NCI-H146 (cell line): Measurements from ENCODE around the gene EVC.

Source experiments
- DNase-seq: peaks from one replicate; lab custom pipeline; 2025; lab: John Stamatoyannopoulos, UW

Gene EVC

DNA sequence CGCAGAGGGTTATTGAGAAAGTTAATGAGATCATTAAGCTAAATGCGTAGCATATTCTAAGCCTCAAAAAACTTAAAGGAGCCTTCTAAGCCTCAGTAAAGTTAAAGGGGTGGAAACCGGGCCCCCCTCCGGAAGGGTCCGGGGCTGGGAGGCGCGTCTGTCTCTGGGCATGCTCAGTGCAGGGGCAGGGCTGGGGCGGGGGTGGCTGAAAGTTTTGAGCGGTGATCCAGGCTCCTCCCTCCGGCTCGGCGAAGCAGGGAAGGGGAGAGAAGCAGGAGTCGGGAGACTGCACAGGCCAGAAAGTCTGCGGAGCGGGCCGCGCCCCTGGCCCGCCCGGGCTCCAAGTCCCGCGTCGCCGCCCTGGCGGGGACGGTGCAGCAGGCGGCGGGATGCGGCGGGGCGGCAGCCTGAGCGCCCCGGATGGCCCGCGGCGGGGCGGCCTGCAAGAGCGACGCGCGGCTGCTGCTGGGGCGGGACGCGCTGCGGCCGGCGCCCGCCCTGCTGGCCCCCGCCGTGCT lies at the start of gene EVC:
EVC (plus strand) TSS at position 241 of the 518 bp plus-strand sequence; CDS start at position 421, 180 bp downstream.
- peak; percentile 51 for DNase-seq

DNA sequence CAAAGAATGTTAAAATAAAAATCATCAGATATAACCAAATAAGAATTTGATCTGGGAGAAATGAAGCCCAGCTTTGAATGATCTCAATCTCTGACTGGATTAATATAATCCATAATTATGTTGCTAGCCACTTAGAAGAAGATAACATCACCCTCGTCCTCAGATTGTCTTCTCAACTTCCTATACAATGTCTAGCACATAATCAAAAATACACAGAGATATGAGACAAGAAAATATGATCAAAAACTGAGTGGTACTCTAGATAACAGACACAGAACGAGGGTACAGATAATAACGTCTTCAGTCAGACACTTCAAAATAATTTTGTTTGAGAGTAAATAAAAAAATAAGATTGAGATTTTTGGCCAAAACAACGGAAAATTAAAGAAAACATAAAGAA lies 49.8 kb upstream of the EVC start:
- DNase-seq = no peak

DNA sequence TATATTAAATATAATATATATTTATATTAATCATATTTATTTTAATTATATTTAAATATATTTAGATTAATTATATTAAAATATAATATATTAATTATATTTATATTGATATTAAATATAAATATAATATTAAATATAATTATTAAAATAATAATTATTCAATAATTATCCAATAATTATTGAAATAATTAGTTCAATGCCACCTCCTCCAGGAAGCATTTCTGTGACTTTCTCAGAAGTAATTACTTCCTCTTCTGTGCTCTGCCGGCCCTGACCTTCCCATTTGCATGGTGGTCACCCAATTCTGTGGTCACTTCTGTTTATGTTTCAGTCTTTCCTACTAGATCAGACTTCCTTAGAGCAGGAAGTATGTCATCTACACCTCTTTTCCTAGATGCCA lies 48.4 kb upstream of the EVC start:
- no peak for DNase-seq

DNA sequence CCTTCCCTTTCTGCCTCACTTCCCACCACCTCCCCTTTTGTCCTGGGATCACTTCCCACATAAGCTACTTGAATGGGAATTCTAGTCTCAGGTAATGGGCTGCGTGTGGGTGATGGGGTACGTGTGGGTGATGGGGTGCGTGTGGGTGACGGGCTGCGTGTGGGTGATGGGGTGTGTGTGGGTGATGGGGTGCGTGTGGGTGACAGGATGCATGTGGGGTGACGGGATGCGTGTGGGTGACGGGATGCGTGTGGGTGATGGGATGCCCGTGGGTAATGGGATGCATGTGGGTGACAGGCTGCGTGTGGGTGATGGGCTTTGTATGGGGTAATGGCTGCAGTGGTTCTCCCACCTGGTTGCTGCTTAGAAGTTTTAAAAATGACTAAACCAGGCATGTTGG lies 46.2 kb upstream of the EVC start:
- DNase-seq = no peak

DNA sequence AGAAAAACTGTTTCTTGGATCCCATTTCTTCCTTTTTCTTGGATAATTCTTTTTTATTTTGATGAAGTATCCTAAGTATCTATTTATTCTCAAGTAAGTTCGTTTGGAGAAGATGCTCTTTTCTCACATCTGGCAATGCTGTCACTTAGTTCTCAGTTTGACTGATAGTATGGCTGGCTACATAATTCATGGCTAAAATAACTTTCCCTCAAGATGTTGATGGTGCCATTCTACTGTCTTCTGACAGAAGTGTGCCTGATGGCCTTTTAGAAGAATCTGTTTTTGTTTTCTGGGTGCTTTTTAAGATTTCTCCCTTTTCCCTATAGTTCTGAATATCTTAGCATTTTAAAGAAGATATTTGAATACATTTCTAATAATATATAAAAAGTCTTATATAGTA lies 44.3 kb upstream of the EVC start:
- no peak for DNase-seq

DNA sequence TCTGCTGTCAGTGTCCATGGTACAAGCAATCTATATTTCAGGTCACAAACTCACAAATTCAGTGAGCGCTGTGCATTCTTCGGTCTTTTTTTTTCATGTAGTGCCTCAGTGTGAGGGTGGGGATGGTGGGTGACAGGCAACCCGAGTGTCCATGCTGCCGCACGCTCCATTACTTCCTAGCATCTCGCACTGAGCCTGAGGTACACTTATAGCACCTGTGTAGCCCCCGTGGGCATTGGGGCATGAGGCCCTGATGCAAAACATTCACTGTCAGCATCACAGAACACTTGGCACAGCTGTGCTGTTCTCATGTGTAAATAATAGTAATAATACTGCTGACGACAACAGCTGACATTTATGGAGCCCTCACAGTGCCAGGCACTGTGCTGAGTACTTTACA lies 34.2 kb upstream of the EVC start:
- DNase-seq = no peak

DNA sequence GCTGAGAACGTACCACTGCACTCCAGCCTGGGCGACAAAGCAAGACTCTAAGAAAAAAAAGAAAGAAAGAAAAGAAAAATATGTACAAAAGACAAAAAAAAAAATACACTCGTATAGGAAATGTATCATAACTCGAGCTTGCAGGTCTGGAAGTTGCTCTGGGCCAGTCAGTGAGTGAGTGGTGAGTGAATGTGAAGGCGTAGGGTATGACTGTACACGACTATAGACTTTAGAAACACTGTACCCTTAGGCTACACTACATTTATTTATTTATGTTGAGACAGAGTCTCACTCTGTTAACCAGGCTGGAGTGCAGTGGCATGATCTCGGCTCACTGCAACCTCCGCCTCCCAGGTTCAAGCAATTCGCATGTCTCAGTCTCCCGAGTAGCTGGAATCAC lies 32.0 kb upstream of the EVC start:
- no peak for DNase-seq

DNA sequence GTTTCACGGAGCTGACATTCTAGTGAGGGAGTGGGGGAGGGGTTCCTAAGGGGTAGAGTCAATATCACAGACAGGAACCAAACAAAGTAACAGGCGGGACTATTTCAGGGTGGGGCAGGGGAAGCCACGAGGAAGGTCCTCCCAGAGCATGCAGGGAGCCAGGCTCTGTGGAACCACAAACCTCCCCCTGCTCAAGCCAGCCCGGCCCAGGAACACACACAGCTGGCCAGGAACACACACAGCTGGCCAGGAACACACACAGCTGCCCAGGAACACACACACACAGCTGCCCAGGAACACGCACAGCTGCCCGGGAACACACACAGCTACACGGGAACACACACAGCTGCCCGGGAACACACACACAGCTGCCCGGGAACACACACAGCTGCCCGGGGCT lies 27.4 kb upstream of the EVC start:
- DNase-seq = no peak

DNA sequence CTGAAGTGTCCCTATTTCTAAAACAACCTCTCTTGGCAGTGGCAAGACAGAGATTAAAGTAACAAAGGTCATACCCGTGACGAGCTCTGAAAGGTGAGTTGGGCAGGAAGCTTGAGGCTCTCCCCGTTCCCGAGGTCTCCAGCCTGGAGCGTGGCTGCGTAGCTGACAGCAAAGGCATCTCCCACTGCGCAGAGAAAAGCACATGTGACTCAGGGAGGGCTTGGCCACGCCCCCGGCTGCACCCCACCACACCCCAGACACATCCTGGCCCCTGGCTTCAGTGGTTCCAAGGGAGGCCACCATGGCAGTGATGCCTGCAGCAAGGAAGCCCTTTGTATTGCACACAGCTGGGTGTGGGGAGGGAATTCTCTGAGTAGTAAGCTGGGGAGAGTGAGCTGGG lies 25.7 kb upstream of the EVC start:
- no peak for DNase-seq

DNA sequence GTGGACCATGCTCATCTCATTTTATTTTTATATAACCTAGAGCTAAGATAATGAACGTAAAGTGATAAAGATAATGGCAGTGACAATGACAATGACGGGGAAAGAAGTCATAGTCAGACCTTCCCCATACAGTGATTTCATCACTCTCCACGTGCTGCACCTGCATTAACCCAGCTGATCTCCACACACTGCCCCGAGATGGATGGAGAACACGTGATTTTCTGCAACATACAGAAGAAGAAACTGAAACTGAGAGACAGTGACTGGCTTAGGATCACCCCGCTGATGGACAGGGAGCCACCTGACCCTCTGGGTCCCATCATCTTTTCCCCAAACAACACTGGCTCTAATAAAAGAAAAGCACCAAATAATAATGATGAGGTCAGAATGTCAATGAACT lies 24.7 kb upstream of the EVC start:
- DNase-seq = no peak

DNA sequence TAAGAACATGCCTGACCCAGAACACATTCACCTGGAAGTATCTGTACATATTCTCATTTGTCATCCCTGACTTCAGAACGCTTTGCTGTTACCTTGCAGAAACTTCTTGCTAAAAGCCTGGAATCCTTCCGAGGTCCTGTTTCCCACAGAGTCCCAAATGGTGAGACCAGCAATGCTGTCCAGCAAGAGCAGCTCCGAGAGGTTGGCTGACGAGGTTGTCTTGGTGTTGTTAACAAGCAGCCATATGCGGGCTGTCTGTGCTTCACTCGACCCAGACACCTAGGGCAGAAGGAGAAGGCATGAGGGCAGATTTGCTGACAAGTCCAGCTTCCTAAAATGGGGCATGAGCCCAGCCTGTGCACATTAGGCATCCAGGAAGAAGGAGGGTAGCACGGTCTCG lies 21.9 kb upstream of the EVC start:
- no peak for DNase-seq

DNA sequence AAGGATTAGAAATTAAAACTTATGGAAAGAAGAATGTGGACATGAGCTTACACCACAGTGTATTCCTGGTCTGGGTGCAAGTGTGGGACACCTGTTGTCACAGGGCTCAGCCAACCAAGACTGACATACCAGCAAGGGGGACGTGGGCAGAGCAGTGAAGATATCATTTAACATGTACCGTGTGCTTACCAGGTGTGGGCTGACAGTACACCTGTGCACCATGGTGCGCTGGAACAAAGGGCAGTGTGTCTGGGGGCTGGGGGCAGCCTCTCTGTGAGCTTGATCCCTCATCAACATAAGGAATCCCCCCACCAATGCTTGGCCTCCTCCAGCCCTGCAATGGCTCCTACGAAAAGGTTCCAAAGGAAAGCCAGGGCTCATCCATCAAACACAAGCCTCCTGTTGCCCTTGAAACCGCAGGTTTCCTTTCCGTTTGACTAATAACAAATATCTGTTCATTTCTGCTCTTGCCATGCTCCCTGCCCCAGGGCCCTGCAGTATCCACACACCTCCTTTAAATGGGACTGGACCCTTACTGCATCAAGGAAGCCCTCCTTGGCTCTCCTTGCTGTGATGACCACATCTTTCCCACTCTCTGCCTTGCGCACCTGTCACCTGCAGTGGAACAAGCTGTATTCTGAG lies 19.4 kb upstream of the EVC start:
- no peak for DNase-seq

DNA sequence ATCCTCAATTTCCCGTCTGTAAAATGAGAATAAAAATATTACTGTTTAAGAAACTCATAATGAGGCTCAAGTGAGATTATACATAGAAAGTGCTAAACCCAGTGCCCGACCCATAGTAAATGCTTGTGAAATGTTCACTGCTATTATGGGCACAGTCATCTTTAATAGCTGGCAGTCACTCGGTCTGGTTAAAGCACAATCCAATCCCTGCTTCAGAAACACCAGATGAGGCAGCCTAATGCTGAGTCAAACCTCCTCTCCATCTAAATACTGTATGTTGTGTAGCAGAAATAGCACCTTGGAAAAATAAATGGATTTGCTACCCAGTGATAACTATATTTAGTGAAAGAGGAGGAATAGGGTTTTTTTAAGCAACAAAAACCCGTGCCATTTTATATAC lies 17.1 kb upstream of the EVC start:
- no peak for DNase-seq

DNA sequence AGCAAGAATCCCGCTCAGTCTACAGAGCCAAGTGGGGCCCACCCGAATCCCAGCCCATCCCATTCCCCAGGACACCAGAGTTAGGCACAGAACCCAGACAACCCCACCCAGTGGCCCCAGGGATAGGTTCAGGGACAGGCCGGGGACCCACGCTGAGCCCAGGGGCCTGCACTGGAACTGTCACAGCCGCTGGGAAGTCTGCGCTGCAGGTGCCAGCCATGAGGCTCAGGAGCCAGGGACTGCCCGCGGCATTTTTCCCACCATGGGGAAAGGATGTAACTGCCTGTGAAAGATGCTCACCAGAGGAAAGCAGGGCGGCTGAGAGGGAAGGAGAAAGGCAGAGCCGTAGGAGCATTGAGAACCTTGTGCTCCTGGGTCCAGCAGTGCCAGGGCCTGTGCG lies 14.7 kb upstream of the EVC start:
- no peak for DNase-seq

DNA sequence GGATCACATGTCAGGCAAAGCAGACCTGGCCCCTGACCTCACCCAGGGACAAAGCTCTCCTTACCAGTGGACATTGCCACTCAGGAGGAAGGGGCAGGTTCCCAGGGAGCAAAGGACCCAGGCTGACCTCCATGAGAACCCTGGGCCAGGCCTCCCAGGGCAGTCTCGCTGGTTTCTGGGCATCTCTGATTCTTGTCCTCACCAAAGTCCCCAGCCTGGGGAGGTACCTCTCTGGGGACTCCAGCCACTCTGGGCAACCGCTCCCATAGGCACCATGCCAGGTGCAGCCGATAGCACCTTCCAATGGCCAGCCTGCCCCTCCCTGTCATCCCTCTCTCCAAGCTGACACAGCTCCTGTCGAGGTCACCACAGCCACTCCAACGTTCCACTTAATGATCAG lies 10.5 kb upstream of the EVC start:
- DNase-seq = no peak

DNA sequence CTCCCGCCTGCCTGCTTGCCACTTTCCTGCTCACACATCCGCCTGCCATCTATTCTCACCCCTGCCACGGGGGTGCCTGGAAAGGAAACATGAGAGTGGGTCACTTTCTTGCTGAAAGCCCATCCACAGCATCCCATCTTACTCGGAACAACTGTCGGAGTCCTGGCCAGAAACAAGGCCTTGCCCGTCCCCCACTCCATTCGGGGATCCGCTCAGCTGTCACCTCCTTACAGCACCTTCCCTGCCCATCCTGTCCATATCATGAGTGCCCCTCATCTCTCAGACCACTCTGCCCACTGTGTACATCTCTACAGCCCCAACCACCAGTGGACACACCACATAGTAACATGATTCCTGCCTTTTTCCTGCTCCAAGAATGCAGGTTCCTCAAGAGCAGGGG lies 9.0 kb upstream of the EVC start:
- DNase-seq = no peak

DNA sequence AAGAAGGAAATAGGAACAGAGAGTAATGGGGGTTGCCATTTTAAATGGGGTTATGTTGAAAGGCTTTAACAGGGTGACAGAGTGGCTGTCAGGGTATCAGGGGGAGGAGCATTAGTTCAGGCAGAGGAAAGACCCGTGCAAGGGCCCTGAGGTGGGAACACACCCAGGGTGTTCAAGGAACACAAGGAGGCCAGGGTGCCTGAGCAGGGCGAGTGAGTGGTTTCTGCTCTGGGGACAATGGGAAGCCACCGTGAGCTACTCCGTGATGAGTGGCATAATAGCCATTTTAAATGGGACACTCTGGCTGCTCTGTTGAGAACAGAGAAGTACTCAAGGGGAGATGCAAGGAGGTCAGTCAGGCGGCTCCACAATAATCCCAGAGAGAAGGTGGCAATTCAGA lies 7.2 kb upstream of the EVC start:
- DNase-seq = no peak

DNA sequence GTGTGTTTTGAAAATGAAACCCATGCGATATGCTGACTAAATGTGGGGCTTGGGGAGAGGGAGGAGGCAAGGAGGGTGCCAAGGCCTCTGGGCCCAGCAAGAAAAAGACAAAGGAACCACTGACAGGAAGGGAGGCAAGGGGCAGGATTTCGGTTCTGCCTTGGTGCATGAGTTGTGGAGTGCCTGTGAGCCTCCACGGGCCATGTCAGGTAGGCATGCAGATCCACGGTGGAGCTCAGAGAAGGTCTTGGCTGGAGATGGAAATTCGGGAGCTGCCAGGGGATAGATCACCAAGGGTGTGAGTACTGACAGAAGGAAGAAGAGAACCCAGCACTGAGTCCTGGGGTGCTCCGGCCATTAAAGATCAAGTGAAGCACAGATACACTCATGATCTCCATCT lies 6.7 kb upstream of the EVC start:
- DNase-seq = no peak

DNA sequence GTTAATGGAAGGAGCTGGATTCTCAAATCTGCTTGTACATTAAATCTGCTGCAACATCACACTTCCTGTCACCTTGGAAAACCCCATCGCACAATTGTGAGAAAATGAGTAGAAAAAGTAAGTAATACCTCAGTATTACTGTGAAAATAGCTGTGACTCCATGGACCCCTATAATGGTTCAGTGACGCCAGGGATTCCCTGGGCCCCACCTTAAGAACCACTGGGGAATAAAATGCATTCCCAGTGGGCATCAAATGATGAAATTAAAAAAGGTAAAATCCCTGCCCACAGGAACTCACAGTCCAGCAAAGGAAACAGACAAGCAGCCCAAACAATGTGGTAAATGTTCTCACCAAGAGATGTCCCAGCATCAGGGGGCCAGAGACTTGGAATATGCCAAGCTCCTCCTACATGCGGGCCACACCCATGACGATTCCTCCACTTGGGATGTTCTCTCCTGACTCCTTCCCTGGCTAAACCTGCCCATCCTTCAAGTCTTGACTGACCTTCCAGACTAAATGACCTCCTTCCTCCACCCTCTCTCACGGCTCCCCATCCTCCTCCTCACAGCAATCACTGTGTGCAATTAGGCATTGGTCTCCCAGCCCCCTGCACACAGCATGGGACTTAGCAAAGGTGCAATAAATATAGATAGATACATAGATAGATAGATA lies 5.2 kb upstream of the EVC start:
- DNase-seq = no peak

DNA sequence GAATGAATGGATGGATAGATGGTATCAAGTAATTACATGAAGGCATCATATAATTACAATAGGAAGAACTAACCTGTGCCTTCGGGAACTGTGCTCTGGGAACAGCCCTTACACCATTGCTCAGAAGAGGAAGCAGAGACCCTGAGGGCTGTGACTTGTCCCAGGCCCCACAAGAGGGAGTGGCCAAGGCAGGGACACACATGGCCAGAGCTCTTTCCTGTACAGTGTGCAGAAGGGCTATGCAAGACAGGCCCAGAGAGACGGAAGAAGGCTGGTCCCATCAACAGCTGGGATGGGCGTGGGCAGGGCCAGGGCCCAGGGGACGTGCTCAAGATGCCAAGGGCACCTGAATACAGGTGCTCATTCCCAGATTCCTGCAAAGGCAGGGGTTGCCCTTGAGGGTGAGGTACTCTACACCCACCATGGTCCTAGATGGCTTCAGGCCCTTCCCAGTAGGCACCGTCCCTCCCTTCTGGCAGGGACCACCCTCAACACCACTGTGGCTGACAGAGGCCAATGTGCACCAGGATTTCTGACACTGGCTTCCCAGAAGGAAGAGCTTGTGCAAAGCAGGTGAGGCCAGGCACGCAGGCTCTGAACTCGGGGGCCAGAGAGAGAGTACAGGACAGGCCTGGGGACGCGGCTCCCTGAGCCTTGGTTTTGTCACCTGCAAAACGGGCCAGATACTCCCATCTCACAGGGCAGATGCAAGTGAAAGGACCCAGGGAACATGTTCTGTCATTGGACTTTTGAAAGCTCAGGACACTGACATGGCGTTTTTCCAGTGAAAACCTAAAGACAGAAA lies 4.3 kb upstream of the EVC start:
- DNase-seq = no peak

DNA sequence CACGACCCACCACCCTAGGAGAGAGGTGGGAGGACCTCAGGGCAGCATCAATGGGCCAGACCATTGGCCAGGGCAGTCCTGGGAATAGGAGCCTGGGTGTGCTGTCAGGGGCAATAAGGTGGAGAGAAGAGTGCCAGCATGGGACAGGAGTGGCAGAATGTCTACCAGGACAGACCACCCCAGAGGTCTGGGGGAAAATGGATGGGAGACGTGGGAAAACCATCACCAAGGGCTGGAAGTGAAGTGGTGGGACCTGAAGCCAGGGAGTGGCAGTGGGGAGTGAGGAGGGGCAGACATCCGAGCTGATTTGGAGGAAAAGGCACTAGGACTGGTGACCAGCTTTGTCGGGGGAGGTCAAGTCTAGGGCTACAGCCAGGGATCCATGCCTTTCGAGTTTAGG lies 3.6 kb upstream of the EVC start:
- no peak for DNase-seq

DNA sequence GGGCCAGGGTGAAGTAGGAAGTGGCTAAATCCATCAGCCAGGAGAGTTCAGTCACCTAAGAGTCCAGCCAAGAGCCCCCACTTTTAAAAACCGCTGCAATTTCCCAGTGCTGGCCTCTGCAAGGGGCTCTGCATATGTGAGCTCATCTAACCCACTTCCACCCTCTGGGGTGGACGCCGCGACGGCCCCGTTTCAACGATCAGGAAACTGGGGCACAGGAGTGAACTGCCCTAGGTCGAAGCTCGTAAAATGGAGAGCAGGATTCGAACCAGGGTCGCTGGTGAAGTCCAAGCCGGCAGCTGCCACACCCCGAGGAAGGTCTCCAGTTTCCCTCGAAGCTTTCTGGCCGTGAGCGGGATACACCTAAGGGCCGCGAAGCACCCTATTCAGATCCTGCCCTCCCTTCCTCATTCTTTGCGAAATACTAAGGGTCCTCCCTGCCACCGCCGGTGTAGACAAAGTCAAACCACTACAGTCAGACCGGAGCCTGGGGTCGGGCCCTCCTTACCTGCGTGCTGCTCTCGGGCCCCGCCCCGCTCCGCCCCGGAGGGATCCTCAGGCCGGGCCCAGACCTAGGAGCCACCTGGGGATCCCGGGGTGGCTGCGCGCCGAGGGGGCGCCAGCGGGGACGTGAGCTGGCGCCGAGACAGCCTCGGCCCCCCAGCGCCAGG lies 3.1 kb upstream of the EVC start:
- peak; percentile 20 for DNase-seq
